Stimulated activated CD4-positive, alpha-beta T cell treated with anti-CD3 and anti-CD28 coated beads, TNF-alpha, amount 100 ng/mL, for 4 hours (primary cell): ENCODE measurements around the gene ACER3.
A peak's percentile ranks its signal among the peaks of the same experiment; 100 is the strongest.
"Not testable (repeated sequence)": the region's sequence is repeated elsewhere in the genome, so short reads cannot be mapped to it uniquely, and the experiment has no call there.

ENCODE experiments used
- DNase-seq, 3 experiments: peaks; one replicate each; pipeline ENCODE4 v3.0.0-alpha.2; 2020; ENCODE audit warnings: low read depth in 3 of 3

The ACER3 gene

DNA sequence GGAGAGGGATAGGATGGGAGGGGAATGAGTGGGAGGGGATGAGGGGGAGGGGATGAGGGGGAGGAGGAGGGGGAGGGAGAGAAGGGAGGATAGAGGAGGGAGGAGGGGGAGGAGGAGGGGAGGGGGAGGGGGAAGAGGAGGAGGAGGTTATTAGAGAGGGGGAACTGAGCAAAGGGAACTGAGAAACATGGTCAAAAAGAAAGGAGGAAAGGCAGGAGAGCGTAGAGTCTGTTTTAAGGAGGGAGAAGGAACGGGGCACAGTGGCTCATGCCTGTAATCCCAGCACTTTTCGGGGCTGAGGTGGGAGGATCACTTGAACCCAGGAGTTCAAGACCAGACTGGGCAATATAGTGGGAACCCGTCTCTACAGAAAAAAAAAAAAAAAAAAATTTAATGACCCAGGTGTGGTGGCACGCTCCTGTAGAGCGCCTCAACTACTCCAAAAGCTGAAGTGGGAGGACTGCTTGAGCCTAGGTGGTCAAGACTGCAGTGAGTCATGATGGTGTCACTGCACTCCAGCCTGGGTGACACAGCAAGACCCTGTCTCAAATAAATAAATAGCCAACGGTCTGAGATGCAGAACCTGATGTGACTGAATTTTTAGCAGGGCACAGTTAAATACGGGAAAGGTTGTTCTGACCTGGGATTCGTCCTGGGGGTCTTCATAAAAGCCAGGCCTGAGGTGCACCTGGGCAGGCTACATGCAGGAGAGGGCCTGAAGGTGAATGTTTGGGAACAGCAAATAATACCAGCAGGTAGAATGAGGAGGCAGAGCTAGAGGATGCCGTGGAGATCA, 177.5 kb downstream of the ACER3 start:
- DNase-seq = no peak

DNA sequence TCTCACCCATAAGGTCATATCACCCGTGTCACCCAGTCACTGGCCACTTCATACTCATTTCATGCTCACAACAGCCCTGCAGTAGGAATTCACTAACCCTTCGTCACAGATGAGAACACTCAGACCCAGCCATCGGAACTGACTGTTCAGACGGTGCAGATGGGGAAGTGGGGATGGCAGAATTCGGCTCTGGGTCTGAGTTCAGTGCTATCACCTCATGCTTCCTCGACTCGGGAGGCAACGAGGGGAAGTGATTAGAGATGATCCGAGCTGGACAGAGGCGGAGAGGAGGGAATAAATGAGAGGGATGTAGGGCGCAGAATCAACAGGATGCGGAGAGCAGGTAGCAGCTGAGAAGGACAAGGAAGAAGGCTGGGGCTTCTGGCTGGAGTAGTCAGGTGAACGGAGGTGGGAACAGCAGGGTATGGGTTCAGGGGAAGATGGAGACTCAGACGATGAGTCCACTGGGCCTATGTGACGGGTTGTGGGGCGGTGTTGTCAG, 178.2 kb downstream of the ACER3 start:
- no peak for DNase-seq

DNA sequence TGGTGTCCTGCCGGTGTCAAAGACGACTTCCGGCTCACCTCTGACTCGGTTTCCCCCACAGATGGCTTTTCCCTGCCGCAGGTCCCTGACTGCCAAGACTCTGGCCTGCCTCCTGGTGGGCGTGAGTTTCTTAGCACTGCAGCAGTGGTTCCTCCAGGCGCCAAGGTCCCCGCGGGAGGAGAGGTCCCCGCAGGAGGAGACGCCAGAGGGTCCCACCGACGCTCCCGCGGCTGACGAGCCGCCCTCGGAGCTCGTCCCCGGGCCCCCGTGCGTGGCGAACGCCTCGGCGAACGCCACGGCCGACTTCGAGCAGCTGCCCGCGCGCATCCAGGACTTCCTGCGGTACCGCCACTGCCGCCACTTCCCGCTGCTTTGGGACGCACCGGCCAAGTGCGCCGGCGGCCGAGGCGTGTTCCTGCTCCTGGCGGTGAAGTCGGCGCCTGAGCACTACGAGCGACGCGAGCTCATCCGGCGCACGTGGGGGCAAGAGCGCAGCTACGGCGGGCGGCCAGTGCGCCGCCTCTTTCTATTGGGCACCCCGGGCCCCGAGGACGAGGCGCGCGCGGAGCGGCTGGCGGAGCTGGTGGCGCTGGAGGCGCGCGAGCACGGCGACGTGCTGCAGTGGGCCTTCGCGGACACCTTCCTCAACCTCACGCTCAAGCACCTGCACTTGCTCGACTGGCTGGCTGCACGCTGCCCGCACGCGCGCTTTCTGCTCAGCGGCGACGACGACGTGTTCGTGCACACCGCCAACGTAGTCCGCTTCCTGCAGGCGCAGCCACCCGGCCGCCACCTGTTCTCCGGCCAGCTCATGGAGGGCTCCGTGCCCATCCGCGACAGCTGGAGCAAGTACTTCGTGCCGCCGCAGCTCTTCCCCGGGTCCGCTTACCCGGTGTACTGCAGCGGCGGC, 179.0 kb downstream of the ACER3 start:
- DNase-seq = no peak

DNA sequence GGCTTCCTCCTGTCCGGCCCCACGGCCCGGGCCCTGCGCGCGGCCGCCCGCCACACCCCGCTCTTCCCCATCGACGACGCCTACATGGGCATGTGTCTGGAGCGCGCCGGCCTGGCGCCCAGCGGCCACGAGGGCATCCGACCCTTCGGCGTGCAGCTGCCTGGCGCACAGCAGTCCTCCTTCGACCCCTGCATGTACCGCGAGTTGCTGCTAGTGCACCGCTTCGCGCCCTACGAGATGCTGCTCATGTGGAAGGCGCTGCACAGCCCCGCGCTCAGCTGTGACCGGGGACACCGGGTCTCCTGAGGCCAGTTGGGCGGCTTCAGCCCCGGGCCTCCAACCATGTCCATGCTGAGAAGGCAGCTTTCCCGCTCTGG, 179.7 kb downstream of the ACER3 start:
- no peak for DNase-seq

DNA sequence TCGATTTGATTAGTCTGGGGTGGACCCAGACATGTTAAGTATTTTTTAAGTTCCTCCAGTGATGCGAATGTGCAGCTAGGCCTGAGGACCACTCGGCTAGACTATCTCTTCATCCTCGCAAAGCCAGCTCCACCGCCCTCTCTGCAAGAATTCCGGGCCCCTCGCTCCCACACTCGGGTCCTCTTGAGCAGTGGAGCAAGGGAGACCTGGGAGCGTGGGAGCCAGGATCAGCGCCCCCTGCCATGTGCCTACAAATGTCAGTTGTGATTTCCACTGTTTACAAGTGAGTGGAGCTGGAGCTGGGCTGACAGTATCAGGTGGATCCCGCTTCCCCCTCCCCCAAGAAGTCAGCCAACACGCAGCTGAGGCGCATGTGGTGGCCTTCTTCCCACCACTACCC, 180.2 kb downstream of the ACER3 start:
- no peak for DNase-seq

DNA sequence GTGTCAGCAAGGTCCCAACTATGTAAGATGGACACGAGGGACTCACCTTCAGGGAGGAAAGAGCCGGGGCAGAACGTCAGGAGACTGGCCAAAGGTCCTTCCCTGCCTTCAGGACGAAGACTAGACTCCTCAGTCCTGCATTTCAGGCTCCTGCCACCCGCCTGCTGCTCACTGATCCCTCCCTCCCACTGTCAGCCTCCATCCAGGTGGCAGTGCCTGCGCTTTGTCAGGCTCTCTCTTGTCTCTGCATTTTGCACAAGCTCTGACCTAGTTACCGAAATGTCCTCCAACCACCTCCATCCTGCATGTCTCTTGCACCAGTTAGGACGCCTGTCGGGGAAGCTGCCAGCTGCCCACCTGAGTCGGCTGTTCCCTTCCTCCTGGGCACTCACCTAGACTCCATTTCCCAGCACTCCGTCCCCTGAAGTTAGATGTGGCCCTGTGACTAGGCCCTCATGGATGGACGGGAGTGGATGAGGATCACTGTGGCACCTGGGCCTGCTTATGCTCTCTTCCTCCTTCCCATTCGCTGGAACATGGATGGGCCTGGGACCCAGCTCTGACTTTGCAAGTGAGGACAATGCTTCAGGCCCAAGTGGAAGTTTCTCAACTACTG, 181.5 kb downstream of the ACER3 start:
- DNase-seq = no peak

DNA sequence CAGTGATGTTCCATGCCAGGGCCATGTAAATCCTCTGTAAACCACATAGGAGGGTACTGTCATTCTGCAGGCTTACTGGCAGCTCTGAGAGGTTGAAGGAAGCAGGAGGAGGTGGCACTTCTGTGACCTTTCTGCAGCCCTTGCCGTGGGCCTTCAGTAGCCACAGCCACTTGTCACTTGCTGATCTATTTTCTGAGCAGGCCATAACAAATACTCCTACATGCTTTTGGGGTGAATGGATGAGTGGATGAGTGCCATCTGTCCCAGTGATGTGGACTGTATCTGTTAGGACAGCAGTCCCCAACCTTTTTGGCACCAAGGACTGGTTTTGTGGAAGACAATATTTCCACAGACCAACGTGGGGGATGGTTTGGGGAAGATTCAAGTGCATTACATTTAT, 183.6 kb downstream of the ACER3 start:
- no peak for DNase-seq

DNA sequence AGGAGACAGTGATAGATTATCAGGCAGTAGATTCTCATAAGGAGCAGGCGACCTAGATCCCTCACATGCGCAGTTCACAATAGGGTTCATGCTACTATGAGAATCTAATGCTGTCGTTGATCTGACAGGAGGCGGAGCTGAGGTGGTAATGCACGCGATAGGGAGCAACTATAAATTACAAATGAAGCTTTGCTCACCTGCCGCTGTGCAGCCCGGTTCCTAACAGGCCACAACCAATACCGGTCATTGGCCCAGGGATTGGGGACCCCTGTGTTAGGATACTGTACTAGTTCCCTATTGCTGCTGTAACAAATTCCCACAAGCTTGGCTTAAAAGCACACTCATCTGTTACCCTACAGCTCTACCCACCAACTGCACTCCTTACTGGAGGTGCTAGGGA, 184.2 kb downstream of the ACER3 start:
- DNase-seq = no peak

DNA sequence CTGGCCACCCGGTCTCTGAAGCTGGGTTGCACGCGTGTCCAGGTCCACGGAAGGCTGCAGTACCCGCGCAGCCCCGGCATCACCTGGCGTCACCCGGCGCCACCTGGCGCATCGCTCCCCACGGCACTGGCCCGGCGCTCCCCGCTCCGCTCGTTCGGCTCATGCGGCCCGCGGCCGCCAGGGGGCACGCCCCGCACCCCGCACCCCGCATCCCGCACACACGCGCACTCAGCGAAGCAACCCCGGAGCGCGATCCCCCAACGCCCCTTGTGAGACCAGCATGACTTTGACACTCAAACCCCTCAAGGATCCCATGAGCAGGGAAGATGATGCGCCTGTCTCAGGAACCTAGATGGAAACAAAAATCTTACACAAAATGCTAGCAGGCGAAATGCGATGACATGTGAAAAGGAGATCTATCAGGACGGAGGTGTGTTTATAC, 185.4 kb downstream of the ACER3 start:
- DNase-seq = peak; percentile 22 to 46 (median 38)

DNA sequence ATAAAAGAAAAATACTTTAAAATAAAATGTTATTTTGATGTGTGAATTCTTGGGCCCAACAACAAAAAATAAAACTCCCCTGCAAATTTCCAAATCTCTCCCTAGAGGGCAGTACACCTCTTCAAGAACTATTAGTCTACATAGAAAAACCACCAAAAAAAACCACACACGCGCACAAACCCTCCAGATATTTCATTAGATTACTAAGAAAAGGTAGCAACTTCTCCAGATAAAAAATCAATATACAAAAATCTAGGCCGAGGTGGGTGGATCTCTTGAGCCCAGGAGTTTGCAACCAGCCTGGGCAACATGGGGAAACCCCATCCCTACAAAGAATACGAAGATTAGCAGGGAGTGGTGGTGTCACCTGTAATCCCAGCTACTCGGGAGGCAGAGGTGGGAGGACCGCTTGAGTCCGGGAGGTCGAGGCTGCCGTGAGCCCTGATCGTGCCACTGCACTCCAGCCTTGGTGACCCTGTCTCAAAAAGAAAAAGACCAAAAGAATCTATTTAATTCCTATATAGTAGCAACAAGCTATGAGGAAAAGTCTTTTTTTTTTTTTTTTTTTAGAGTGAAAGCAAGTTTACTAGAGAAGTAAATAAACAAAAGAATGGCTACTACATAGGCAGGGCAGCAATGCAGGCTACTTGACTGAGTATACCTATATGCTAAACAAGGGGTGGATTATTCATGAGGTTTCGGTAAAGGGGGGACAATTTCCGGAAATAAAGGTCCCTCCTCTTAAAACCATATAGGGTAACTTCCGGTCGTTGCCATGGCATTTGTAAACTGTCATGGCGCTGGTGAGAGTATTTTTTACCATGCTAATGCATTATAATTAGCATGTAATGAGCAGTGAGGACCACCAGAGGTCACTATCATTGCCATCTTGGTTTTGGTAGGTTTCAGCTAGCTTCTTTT, 186.5 kb downstream of the ACER3 start:
- peak in 2 of 3 experiments; percentile 51 to 76 for DNase-seq

DNA sequence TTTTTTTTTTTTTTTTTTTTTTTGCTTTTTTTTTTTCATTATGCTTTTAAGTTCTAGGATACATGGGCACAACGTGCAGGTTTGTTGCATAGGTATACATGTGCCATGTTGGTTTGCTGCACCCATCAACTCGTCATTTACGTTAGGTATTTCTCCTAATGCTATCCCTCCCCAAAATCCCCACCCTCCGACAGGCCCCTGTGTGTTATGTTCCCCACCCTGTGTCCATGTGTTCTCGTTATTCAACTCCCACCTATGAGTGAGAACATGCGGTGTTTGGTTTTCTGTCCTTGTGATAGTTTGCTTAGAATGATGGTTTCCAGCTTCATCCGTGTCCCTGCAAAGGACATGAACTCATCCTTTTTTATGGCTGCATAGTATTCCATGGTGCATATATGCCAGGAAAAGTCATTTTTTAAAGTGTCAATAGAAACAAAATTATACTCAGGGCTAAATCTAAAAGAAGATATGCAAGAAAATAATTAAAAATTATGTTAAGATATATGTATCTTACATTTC, 187.3 kb downstream of the ACER3 start:
- DNase-seq = not testable (repeated sequence)

DNA sequence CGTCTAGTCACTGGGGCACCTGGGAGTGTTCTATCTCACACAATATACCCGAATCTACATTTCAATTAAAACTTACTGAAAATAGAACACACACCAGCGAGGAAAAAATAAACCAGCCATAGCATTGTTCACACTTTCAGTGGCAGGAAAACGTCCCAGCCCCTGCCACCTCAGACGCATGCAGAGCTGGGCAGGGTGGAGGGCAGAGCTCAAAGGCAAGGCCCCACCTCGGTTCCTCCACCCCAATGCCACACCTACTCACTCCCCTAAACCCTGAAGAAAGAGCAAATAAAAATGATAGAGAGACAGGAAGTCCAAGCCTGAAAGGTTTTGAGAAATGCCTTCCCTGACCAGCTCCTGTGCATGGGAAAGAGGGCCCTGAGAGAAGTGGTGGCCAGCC, 188.3 kb downstream of the ACER3 start:
- no peak for DNase-seq

DNA sequence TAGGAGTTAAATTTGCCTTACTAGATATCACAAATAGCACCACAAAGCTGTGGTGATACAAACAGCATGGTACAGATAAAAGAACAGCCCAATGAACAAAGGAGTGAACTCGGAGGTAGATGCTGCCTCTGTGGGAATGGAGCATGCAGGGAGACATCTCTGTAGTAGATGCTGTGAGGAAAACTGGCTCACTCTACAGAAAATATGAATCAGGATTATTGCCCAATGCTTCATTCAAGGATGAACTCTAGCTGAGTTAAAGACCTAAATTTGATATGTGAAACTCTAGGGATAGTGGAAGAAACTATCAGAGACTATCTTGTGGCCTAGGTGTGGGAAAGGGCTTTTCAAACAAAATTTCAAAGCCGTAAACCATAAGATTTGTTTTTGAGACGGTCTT, 190.8 kb downstream of the ACER3 start:
- no peak for DNase-seq

DNA sequence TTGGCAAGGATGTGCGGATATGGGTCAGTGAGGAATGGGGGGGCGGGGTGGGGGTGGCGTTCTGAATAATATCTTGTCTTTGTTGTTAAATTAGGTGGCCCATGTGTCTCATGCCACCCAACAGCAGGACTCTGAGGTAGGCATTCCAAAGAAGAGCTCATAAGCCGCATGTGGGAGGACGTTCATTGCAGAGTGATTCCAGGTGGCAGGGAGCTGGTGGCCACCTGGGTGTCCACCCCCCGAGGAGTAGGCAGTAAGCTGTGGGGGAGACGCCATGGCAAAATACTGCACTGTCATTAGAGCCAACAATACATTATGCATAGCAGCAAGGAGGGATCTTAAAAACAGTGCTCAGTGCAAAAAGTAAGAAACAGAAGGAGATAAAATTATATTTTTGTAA, 191.8 kb downstream of the ACER3 start:
- no peak for DNase-seq

DNA sequence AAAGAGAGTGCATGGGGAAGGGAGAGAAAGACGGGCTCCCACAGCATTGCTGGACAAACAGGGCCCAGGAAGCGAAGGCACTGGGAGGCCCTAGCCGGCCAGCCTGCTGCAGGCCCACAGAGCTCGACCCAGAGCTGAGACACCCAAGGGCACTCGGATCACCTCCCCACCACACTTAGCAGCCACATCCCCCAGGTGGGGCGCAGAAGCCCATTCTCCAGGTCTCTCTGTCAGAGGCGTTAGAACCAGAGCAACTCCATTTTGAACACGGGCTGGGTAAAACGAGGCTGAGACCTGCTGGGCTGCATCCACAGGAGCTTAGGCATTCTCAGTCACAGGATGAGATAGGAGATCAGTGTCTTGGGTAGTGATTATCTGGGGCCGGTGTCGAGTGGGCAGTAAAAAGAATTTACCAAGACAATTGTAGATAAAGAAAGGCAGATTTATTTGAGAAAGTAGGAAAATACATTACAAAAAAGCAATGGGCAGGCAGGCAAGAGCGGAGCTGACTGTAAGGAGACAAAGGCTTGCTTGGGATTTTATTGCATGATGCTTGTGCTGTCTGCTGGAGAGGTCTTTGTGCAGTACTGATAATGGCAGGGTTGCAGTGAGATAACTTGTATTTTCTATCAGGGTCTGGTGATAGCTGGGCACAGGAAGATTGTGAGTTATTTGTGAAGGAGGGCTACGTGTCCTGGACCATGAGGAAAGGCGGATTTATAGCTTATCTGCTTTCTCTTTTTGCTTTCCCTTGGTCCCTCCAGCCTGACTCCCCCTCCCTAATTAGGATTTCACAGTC, 192.7 kb downstream of the ACER3 start:
- DNase-seq = no peak

DNA sequence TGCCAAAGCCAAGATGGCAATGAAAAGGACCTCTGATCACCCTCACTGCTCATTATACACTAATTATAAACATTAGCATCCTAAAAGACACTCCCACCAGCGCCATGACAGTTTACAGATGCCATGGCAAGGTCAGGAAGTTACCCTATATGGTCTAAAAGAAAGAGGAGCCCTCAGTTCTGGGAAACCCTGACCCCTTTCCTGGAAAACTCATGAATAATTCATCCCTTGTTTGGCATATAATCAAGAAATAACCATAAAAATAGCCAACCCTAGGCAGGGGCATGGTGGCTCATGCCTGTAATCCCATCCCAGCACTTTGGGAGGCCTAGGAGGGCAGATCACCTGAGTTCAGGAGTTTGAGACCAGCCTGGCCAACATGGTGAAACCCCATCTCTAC, 193.4 kb downstream of the ACER3 start:
- no peak for DNase-seq

DNA sequence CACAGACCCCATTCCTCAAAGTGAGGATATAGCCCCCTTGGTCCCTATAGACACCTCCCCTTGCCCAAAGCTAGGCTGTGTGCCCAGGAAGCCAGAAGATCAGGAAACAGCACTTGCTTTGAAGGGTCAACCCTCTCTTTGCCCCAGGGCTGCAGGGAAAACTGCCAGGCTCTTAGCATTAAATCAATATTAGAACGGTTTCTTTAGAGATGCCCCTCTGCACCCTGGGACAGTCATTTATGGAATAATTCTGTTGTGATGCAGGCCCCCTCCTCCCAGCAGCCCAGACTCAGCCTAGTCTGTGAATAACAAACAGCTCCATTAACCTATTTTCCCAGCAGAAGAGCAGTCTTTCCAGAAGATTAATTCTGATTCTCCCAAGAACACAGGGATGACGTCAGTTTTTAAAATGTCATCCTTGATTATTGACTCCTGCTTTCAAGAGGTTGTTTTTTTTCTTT, 194.4 kb downstream of the ACER3 start:
- no peak for DNase-seq

DNA sequence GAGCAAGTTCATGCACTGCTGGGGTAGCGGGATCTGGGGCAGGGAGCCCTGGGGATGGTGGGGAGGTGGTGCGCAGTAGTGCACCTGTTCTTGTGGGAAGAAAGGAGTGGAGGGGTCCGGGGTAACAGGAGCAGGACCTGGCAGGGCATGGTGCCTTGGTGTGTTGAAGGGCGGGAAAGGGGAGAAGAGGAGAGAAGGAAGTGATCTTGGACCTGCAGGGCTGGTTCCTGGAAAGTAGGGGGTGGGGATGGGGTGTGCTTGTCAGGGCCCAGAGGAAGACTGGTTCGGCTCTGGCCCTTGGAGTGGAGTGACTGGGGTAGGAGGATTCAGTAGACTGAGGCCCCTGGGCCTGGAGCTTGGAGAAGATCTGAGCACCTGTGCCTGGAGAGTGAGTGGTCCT, 195.2 kb downstream of the ACER3 start:
- DNase-seq = no peak

DNA sequence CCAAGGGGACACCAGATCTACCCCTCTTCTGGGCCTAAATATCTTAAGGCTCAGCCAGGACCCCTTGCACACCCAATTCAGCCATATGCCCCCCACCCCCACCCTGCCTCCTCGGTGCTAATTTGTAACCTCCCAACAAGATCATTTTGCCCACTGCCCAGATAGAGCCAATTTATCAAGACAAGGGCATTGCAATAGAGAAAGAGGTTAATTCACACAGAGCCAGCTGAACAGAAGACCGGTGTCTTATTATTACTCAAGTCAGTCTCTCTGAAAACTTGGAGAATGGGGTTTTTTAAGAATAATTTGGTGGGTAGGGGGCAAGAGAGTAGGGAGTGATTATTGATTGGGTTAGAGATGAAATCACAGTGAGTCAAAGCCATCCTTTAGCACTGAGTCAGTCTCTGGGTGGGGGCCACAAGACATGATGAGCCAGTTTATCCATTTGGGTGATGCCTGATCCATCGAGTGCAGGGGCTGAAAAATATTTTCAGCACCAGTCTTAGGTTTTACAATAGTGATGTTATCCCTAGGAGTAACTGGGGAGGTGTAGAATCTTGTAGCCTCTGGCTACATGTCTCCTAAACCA, 196.2 kb downstream of the ACER3 start:
- no peak for DNase-seq
